Ishikawa (cell line): Measurements from ENCODE around the gene ADAMTS12.

Source experiments
- CEBPB ChIP-seq: IDR thresholded peaks from 2 replicates; pipeline ENCODE4 v1.6.1; 2012
- CREB1 ChIP-seq: IDR thresholded peaks from 2 replicates; pipeline ENCODE4 v1.6.1; 2012; ENCODE audit warnings: low read depth
- EGR1 ChIP-seq: IDR thresholded peaks from 2 replicates; pipeline ENCODE4 v1.6.1; 2012
- EP300 ChIP-seq: IDR thresholded peaks from 2 replicates; pipeline ENCODE4 v1.6.1; 2012; ENCODE audit warnings: borderline replicate concordance
- FOXM1 ChIP-seq: IDR thresholded peaks from 2 replicates; pipeline ENCODE4 v1.6.1; 2012; ENCODE audit warnings: low read depth, borderline replicate concordance
- NFIC ChIP-seq: IDR thresholded peaks from 2 replicates; pipeline ENCODE4 v1.6.1; 2012
- RAD21 ChIP-seq: IDR thresholded peaks from 2 replicates; pipeline ENCODE4 v1.6.1; 2012; ENCODE audit warnings: low read depth
- TAF1 ChIP-seq: IDR thresholded peaks from 2 replicates; pipeline ENCODE4 v1.6.1; 2012; ENCODE audit warnings: low read depth, mild to moderate bottlenecking
- TCF12 ChIP-seq: IDR thresholded peaks from 2 replicates; pipeline ENCODE4 v1.6.1; 2012; ENCODE audit warnings: low read depth
- YY1 ChIP-seq: IDR thresholded peaks from 2 replicates; pipeline ENCODE4 v1.6.1; 2012; ENCODE audit warnings: low read depth
- TF ChIP-seq, protein P1 (sequence below): IDR thresholded peaks from 2 replicates; pipeline ENCODE4 v1.6.1; 2012; ENCODE audit warnings: low read depth, mild to moderate bottlenecking
- TF ChIP-seq, protein P2 (sequence below): IDR thresholded peaks from 2 replicates; pipeline ENCODE4 v1.6.1; 2012
- TF ChIP-seq, protein P3 (sequence below): IDR thresholded peaks from 2 replicates; pipeline ENCODE4 v1.6.1; 2012

DNA sequence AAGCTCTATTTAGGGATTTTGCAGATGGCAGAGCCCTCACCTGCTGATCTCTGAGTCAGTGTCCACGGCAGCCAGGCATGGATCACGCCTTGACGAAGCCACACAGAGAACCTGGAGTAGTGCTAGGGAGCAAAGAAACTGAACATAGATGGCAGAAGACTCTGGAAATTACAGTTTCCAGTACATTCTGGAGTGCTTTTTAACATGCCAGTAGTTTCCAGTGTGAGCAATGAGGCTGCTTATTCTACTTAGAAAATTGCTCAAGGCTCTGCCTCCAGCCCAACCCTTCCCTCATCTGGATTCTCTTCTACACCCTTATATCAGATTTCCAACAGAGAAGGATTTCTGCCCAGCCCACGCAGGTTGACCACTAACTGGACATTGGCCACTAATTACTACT, 203.3 kb downstream of the ADAMTS12 start:
- no peak for TF ChIP-seq EGR1
- TF ChIP-seq YY1, result no peak
- TF ChIP-seq NFIC, result no peak
- no peak for TF ChIP-seq EP300
- TF ChIP-seq FOXM1, result no peak
- TF ChIP-seq, protein P1, sequence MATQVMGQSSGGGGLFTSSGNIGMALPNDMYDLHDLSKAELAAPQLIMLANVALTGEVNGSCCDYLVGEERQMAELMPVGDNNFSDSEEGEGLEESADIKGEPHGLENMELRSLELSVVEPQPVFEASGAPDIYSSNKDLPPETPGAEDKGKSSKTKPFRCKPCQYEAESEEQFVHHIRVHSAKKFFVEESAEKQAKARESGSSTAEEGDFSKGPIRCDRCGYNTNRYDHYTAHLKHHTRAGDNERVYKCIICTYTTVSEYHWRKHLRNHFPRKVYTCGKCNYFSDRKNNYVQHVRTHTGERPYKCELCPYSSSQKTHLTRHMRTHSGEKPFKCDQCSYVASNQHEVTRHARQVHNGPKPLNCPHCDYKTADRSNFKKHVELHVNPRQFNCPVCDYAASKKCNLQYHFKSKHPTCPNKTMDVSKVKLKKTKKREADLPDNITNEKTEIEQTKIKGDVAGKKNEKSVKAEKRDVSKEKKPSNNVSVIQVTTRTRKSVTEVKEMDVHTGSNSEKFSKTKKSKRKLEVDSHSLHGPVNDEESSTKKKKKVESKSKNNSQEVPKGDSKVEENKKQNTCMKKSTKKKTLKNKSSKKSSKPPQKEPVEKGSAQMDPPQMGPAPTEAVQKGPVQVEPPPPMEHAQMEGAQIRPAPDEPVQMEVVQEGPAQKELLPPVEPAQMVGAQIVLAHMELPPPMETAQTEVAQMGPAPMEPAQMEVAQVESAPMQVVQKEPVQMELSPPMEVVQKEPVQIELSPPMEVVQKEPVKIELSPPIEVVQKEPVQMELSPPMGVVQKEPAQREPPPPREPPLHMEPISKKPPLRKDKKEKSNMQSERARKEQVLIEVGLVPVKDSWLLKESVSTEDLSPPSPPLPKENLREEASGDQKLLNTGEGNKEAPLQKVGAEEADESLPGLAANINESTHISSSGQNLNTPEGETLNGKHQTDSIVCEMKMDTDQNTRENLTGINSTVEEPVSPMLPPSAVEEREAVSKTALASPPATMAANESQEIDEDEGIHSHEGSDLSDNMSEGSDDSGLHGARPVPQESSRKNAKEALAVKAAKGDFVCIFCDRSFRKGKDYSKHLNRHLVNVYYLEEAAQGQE, result no peak
- no peak for TF ChIP-seq TCF12
- no peak for TF ChIP-seq CEBPB
- TF ChIP-seq, protein P2, sequence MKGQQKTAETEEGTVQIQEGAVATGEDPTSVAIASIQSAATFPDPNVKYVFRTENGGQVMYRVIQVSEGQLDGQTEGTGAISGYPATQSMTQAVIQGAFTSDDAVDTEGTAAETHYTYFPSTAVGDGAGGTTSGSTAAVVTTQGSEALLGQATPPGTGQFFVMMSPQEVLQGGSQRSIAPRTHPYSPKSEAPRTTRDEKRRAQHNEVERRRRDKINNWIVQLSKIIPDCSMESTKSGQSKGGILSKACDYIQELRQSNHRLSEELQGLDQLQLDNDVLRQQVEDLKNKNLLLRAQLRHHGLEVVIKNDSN, result no peak
- TF ChIP-seq CREB1, result no peak
- TF ChIP-seq TAF1, result no peak
- TF ChIP-seq RAD21, result no peak
- TF ChIP-seq, protein P3, sequence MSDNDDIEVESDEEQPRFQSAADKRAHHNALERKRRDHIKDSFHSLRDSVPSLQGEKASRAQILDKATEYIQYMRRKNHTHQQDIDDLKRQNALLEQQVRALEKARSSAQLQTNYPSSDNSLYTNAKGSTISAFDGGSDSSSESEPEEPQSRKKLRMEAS, result no peak
